ENCODE results near the gene EEF1A2.
"Not testable (repeated sequence)": the region's sequence is repeated elsewhere in the genome, so short reads cannot be mapped to it uniquely, and the experiment has no call there.

Gene EEF1A2

DNA sequence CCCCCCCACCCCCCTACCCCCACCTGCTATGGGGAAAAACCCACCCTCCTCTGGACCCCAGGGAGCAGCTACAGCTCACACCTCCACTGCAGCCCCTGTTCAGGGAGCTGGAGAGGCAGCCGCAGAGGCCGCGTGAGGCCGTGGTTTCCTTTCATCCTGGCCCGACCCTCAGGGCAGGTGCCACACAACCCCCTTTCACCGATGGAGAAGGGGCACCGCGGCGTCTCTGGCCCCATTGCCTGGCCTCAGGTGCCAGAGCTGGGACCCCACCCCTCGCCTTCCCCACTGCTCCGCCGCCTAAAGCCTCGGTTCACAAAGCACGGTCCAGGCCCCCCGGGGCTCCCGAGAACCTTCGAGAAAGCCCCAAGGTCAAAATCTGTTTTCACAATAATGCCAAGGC is 14.6 kb downstream of the EEF1A2 start:
- no peak for DNase-seq

- no peak for DNase-seq
Measured at GRCh38 chr20:63483834-63484233, 15.0 kb downstream of the EEF1A2 start.

- no peak for DNase-seq
Measured at GRCh38 chr20:63482021-63482587, 16.8 kb downstream of the EEF1A2 start.

GRCh38 chr20:63481503-63481902 is 17.4 kb downstream of the EEF1A2 start:
- no peak for DNase-seq

DNA sequence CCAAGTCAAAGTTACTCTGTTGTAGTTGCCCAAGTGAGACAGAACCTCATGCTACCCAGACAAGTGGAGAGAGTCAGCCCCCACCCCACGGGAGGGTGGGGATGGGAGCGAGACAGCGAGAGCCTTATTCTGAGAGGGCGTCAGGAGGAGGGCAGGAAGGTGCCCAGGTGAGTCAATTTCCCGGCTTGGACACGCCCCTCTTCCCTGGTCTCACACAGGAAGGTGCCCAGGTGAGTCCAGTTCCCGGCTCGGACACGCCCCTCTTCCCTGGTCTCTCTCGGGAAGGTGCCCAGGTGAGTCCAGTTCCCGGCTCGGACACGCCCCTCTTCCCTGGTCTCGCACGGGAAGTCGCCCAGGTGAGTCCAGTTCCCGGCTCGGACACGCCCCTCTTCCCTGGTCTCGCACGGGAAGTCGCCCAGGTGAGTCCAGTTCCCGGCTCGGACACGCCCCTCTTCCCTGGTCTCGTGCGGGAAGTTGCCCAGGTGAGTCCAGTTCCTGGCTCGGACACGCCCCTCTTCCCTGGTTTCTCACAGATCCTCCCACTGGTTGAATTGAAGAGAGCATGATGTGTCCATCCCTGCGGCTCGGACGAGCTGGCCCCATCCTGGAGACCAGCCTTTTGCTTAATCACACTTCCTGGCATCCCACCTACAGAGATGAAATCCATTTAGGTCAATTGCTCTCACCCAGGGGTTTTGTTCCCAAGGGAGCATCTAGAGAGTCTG is 19.0 kb downstream of the EEF1A2 start:
- DNase-seq, result not testable (repeated sequence)

DNA sequence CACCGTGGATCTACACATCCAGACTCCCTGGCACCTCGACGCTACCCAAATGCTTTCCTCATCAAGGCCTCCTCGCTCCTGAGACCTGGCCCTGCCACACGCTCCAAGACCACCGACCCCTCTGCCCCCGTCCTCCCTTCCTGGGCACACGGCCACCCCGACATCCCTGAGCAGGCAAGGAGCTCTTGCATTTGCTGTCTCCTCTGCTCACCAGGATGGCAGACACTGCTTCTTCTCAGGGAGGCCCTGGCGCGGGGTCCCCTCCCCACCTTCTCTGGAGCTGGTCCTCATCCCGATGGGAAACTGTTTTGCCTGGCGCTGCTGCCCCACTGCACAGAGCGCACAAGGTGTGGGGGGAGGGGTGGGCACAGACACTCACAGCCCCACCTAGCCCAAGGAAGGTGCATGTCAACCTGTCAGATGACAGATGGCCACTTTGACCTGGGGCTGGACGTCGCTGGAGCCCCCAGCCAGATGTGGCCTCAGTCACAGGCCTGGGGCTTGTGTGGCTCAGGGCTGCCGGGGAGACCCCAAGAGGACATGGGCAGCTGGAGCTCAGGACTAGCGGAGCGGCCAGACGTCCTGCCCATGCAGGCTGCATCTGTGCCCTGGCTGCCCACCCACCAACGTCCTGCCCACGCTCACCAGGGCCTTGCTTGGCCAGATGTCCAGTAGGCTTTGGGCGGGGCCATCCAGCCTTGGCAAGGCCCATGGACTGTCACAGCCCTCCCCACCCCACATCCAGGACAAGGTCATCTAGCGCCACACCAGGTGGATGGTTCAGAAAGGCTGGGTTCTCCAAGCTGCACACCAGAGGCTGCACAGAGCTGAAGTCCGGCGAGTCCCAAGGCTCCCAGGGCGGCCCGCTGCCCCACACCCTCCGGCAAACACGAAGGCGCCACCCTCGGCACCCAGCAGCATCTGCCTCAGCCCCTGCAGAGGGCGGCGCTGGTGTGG is 20.3 kb downstream of the EEF1A2 start:
- DNase-seq, result no peak

- DNase-seq, result no peak
Measured at GRCh38 chr20:63477944-63478343, 20.9 kb downstream of the EEF1A2 start.

DNA sequence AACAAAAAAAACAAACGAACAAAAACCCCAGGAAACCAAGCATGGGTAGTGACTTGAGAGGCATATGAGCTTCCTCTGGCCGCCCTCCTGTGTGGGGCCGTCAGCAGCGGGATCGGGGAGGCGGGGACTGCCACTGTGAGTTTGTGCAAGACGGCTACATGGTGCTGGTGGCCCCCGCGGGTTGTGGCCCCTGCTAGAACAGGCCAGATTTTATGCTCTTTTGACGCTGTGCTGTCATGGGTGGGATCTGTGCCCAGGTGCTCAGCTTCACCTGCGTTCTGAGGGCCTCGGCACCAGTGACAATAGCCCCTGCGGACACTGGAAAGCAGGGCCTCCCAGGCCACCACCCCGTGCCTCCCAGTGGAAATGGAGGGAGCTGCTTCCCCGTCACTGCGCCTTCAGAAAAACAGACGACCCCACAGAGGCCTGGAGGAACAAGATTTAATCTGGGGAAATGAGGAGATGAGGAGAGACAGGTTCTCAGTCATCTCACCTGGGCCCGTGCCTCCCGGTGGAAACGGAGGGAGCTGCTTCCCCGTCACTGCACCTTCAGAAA is 21.7 kb downstream of the EEF1A2 start:
- no peak for DNase-seq

- DNase-seq, result no peak
Measured at GRCh38 chr20:63475209-63475608, 23.7 kb downstream of the EEF1A2 start.

DNA sequence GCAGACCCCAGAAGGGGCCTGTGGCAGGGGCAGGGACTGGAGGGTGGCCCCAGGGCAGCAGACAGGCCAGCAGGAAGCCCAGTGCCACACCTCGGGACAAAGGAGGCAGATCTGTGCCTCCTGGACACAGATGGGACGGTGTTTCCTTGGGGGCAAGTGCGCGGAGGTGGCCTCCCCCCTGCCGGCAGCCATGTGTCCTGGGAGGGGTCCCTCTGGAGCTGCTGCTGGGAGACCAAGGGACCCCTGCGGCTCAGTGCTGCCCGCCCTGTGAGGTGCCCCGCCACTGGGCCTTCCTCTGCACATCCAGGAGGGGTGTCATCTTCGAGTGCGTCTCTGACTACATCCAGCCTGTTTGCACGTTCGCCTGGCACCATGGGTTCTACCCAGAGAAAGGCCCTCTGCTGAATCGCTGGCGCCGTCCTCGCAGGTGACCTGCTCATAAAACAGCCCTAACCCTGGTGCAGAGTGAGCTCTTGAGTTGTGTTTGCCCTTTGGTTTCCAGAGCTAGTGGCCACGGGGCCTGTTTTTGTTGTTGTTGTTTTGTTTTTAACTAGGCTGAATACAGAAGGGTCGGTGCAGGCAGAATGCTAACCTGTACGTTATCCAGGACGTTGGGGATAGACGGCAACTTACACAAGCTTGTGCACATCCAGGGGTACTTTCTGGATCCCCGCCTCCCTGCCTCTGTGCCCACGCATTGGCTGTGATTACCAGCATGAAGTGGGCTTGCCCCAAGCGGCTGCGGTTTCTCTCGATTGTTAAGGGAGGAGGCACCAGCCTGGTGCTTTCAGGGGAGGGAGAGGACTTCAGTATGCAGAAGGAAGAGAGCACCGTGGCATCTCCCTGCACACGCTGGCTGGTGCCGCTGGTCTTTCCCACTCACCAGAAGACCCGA is 25.1 kb downstream of the EEF1A2 start:
- DNase-seq, result no peak

- DNase-seq, result no peak
Measured at GRCh38 chr20:63472862-63473390, 26.0 kb downstream of the EEF1A2 start.

- no peak for DNase-seq
Measured at GRCh38 chr20:63471981-63472831, 26.7 kb downstream of the EEF1A2 start, which contains the start of gene KCNQ2. Gene KCNQ2 (minus strand): TSS chr20:63472655. CDS start chr20:63472463, 192 bp downstream.

DNA sequence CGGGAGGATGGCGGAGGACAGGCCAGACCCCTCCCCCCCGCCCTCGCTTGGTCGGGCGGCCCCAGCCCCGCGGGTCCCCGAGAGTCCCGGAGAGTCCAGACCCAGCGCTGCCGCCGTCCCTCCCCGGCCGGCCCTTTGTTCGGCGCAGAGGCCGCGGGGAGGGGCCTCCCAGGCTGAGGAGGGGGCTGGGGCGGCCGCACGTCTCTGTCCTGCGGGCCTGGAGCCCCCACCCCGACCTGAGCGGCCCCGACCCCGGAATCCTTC is 27.2 kb downstream of the EEF1A2 start:
- DNase-seq, result no peak

GRCh38 chr20:63471002-63471716 is 27.7 kb downstream of the EEF1A2 start:
- DNase-seq, result no peak

GRCh38 chr20:63470410-63470809 is 28.5 kb downstream of the EEF1A2 start:
- DNase-seq, result no peak

DNA sequence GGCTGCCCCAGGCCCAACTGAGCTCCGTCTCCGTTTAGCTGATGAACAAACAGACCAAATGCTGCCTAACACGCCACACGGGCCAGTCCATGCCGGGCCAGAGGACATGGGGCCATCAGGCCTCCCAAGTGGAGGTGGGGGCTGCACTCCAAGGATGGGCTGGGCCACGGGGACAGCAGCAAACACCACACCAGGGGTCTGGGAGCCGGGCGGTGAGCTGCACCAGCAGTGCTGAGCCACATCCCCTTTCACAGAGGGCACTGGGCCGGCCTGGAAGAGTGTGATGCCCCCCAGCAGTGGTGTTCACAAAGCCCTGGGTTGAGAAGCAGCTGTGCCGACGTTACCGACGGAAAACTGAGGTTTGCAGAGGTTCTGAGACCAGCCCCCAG is 29.2 kb downstream of the EEF1A2 start:
- DNase-seq, result no peak

DNA sequence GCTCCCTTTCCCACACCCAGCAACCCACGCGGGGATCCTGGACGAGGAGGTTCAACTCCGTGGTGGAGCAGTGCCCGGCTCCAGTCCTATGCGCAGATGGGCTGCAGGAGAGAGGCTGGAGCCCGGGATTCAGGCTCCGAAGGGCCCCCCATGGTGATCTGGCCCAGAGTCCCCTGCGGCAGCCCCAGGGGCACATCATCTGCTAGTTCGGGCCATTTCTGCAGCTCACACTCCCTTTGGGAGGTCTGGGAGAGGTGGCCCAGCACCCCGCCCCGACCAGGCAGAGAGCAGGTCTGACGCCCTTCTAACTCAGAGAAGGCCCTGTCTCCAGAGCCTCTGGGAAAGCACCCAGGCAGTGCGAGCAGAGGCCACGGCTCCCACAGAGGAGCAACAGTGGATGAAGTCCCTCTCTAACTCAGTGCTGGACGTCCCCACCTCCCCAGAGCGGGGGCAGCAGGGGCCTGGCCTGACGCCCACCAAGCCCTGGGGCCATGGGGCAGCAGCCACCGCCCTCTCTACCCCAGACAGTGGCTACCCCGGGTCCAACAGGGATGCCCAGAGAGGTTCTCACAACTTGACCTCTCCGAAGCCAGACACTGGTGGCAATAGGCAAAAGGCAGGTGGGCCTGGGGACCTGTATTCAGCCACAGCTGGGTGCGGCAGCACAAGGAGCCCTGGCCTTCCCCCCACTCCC is 29.7 kb downstream of the EEF1A2 start:
- no peak for DNase-seq

DNA sequence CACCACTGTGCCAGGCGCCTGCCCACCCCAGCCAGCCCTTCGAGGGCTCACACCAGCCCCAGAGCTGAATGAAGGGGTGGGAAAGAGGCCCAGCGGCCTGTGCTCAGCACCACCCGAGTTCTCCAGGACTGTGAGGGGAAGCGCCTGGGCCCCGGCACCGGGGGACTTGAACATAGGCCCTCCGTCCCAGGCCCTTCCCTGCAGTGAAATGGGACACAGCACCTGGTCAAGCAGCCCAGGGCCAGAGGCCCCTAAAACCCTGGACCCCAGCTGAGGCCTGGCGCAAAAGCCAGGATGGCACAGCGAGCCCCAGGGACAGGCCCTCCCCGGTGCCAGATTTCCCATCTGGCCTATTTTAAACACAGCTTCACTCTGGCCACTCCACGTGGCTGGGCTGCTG is 30.5 kb downstream of the EEF1A2 start:
- DNase-seq, result no peak

DNA sequence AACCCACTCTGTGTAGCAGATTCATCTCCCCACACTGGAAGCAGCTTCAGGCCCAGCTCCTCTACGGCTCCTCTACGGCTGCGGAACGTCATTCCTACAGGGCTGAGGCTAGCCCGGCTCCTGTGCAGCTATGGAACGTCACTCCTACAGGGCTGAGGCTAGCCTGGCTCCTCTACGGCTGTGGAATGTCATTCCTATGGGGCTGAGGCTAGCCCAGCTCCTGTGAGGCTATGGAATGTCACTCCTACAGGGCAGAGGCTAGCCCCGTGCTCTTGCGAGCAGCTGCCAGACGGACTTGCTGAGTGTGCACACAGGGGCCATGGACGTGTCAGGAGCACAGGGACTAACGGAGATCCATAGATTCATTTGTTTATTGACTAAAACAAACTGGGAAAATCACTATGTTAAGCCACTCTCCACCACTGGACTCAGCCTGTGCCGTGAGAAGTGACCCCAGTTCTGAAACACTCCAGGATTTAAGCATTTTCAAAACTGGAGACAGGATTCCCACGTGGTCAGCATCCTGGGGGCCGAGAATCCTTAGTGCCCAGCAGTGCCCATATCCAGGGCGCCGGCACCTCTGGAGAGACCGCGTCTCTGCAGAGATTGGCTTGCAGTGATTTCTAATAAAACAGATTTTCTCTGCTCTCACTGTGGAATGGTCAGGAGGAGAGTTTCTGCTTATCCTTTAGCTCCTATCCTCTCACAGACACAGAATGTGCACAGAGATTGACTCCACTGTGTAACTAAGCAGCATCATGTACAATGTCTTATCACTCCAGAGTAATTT is 31.4 kb downstream of the EEF1A2 start:
- no peak for DNase-seq
